ENCODE measurements around the gene CDC45. TPM values are rescaled to one million over a fixed set of nuclear protein-coding genes. Genes with fewer than 3 reads are reported as not detected.

The CDC45 gene
- total and polyA plus RNA-seq, 10 donors = 1.5 to 7.3 (median 4.9) TPM

GRCh38 chr22:19513823-19514222 lies 34.1 kb downstream of the CDC45 start:
- TF ChIP-seq POLR2A (IDR thresholded peaks at IDR 0.05) = no peak
- TF ChIP-seq CTCF (IDR thresholded peaks at IDR 0.05 in 8 of 11, conservative IDR thresholded peaks at IDR 0.05 in 3 of 11) = no peak
- TF ChIP-seq POLR2AphosphoS5 (IDR thresholded peaks at IDR 0.05) = no peak
- WGBS, 5 donors = 49 to 81% (median 67%) methylated on average over 2 of the region's 2 CpGs

GRCh38 chr22:19514831-19515565 lies 35.3 kb downstream of the CDC45 start:
- peaks cover 0 to 58% (median 0%) of the 10 kb centered on the region in 6 donors for H3K36me3 ChIP-seq
- no peak overlapping the region for H3K27ac ChIP-seq
- H3K9me3 ChIP-seq = peaks cover 0 to 14% (median 10%) of the 10 kb centered on the region in 8 donors
- 91 to 95% (median 94%) methylated on average over 12 to 14 of the region's 14 CpGs for WGBS, 5 donors
- DNase-seq = no peak
- no peak for TF ChIP-seq POLR2AphosphoS5 (IDR thresholded peaks at IDR 0.05)
- TF ChIP-seq POLR2A (IDR thresholded peaks at IDR 0.05) = no peak
- TF ChIP-seq CTCF (IDR thresholded peaks at IDR 0.05 in 8 of 11, conservative IDR thresholded peaks at IDR 0.05 in 3 of 11) = no peak
- H3K4me1 ChIP-seq = no peaks in the 10 kb centered on the region
- intact Hi-C loops (cut with DNase I; ENCODE audit: low total_unique reads) = no loop called here
- no peak overlapping the region for H3K4me3 ChIP-seq
- no peaks in the 10 kb centered on the region for H3K27me3 ChIP-seq (replicated peaks in 1 of 7)

More at GRCh38 chr22:19513823-19514222, 34.1 kb downstream of the CDC45 start:
- no peak for DNase-seq
- Histone ChIP-seq H3K9me3 (peaks cover 0 to 14% (median 10%) of the 10 kb centered on the region in 8 donors), H3K36me3 (peaks cover 0 to 56% (median 0%) of the 10 kb centered on the region in 6 donors), H3K27ac (no peak overlapping the region), H3K4me3 (no peak overlapping the region), H3K4me1 (no peaks in the 10 kb centered on the region), H3K27me3 (replicated peaks in 1 of 7) (no peaks in the 10 kb centered on the region)
- intact Hi-C loops (cut with DNase I; ENCODE audit: low total_unique reads) = no loop called here

GRCh38 chr22:19515654-19516377 lies 36.1 kb downstream of the CDC45 start:
- 96 to 98% (median 96%) methylated on average over 12 of the region's 12 CpGs for WGBS, 5 donors
- Histone ChIP-seq H3K27me3 (replicated peaks in 1 of 7) (no peaks in the 10 kb centered on the region), H3K4me1 (no peaks in the 10 kb centered on the region), H3K27ac (no peak overlapping the region), H3K36me3 (peaks cover 0 to 62% (median 0%) of the 10 kb centered on the region in 6 donors), H3K9me3 (peaks cover 0 to 14% (median 10%) of the 10 kb centered on the region in 8 donors), H3K4me3 (no peak overlapping the region)
- TF ChIP-seq POLR2A (IDR thresholded peaks at IDR 0.05) = no peak
- no peak for TF ChIP-seq CTCF (IDR thresholded peaks at IDR 0.05 in 8 of 11, conservative IDR thresholded peaks at IDR 0.05 in 3 of 11)
- TF ChIP-seq POLR2AphosphoS5 (IDR thresholded peaks at IDR 0.05) = no peak
- intact Hi-C loops (cut with DNase I; ENCODE audit: low total_unique reads) = no loop called here
- no peak for DNase-seq
